Posterior cingulate gyrus (tissue), 11 donors: ENCODE results near the gene ERF.
A peak's percentile ranks its signal among the peaks of the same experiment; 100 is the strongest.

Experiments
- DNase-seq, 10 donors: peaks; one replicate each; pipeline versions ENCODE4 v3.0.0 to v3.0.0-alpha.2; 2020 to 2021; ENCODE audit warnings: mixed read lengths in 3 of 10
- intact Hi-C: fragments of 100-400 bp; cut with DNase I; formaldehyde crosslinking; loops from one replicate; pipeline ENCODE4 v1.15.1; 2023

The ERF gene

GRCh38 chr19:42247640-42248199 is 7.2 kb downstream of the ERF start:
- DNase-seq = peak in 1 of 10 donors; percentile 75
- intact Hi-C loops = loop anchor here (5.0 to 10.0 kb wide), 2 partner anchors 50 to 77 kb away; partner anchors contain the start of gene MEGF8

GRCh38 chr19:42246922-42247639 is 7.8 kb downstream of the ERF start:
- no peak for DNase-seq
- intact Hi-C loops = loop anchor here (1.0 to 10.0 kb wide), 3 partner anchors 32 to 78 kb away; partner anchors contain the start of gene MEGF8

GRCh38 chr19:42246143-42246921 is 8.6 kb downstream of the ERF start:
- intact Hi-C loops = loop anchor here (1.0 to 10.0 kb wide), 3 partner anchors 33 to 78 kb away; partner anchors contain the start of gene MEGF8
- peak; percentile 75 to 99 (median 86) for DNase-seq

GRCh38 chr19:42245231-42245630 is 9.7 kb downstream of the ERF start:
- DNase-seq = no peak
- intact Hi-C loops = loop anchor here (5.0 to 10.0 kb wide), 2 partner anchors 52 to 80 kb away; partner anchors contain the start of gene MEGF8

- peak; percentile 89 to 99 (median 92) for DNase-seq
- intact Hi-C loops = loop anchor here (5.0 to 10.0 kb wide), 2 partner anchors 53 to 80 kb away; partner anchors contain the start of gene MEGF8
Measured at GRCh38 chr19:42244347-42245220, 10.3 kb downstream of the ERF start.

GRCh38 chr19:42242512-42243409 is 12.2 kb downstream of the ERF start, which contains the start of gene GSK3A:
Gene GSK3A (minus strand): TSS chr19:42242602. CDS start chr19:42242465, 137 bp downstream.
- intact Hi-C loops = loop anchor here (10.0 kb wide), 1 partner anchor 82 kb away; the partner anchor contains the start of gene MEGF8
- DNase-seq = peak; percentile 98 to 100 (median 99)

- intact Hi-C loops = loop anchor here (10.0 kb wide), 1 partner anchor 83 kb away; the partner anchor contains the start of gene MEGF8
- peak in 2 of 10 donors; percentile 78 to 82 for DNase-seq
Measured at GRCh38 chr19:42242069-42242511, 12.8 kb downstream of the ERF start.

- intact Hi-C loops = loop anchor here (10.0 kb wide), 1 partner anchor 84 kb away; the partner anchor contains the start of gene MEGF8
- no peak for DNase-seq
Measured at GRCh38 chr19:42241279-42241678, 13.6 kb downstream of the ERF start.

- intact Hi-C loops = loop anchor here (10.0 kb wide), 1 partner anchor 85 kb away; the partner anchor contains the start of gene MEGF8
- DNase-seq = no peak
Measured at GRCh38 chr19:42239544-42240220, 15.2 kb downstream of the ERF start.

- DNase-seq = peak in 2 of 10 donors; percentile 6 to 37
Measured at GRCh38 chr19:42235181-42235580, 19.7 kb downstream of the ERF start.

GRCh38 chr19:42234364-42234763 is 20.6 kb downstream of the ERF start:
- DNase-seq = peak in 2 of 10 donors; percentile 30 to 61
- intact Hi-C loops = no loop called here

More at GRCh38 chr19:42235181-42235580, 19.7 kb downstream of the ERF start:
- intact Hi-C loops = no loop called here

- DNase-seq = peak in 2 of 10 donors; percentile 14 to 35
- intact Hi-C loops = no loop called here
Measured at GRCh38 chr19:42233678-42234292, 21.1 kb downstream of the ERF start.

- intact Hi-C loops = no loop called here
Measured at GRCh38 chr19:42233106-42233505, 21.8 kb downstream of the ERF start.

GRCh38 chr19:42232435-42232834 is 22.5 kb downstream of the ERF start:
- DNase-seq = peak in 2 of 10 donors; percentile 21 to 55
- intact Hi-C loops = no loop called here

More at GRCh38 chr19:42233106-42233505, 21.8 kb downstream of the ERF start:
- peak in 1 of 10 donors; percentile 42 for DNase-seq

GRCh38 chr19:42230571-42230970 is 24.4 kb downstream of the ERF start:
- DNase-seq = peak in 2 of 10 donors; percentile 35 to 52
- intact Hi-C loops = no loop called here

GRCh38 chr19:42229855-42230351 is 25.0 kb downstream of the ERF start:
- peak in 2 of 10 donors; percentile 46 to 53 for DNase-seq
- intact Hi-C loops = no loop called here
